ENCODE results near the gene ARL4A.

- no peak for TF ChIP-seq CTCF (conservative IDR thresholded peaks at IDR 0.05; ENCODE audit: low read depth, low read length)
- TF ChIP-seq EZH2 (IDR thresholded peaks at IDR 0.05; ENCODE audit: borderline replicate concordance, low read depth, low read length, poor library complexity, severe bottlenecking), result no peak
These were observed 28.8 kb downstream of the ARL4A start for GRCh38 chr7:12716134-12716681.
